ENCODE results near the gene MRC2. TPM values are rescaled to one million over a fixed set of nuclear protein-coding genes. Genes with fewer than 3 reads are reported as not detected.

The MRC2 gene
- total RNA-seq, 1 experiment from 2014 or later, result 34.3 TPM

- H3K27me3 ChIP-seq (replicated peaks; ENCODE audit: insufficient read depth, low read depth, low read length, poor library complexity), result no peaks in the 10 kb centered on the region
- ChIA-PET CTCF (no interaction called here), POLR2A (ENCODE audit: low non-redundant PET) (no interaction called here)
- no TSS peak for BruUV-seq (replicated peaks)
- no peak overlapping the region for H3K4me3 ChIP-seq (ENCODE audit: low read depth, low read length, poor library complexity, severe bottlenecking)
- intact Hi-C loops (cut with micrococcal nuclease; ENCODE audit: unreplicated experiment), result no loop called here
- H3K4me1 ChIP-seq (ENCODE audit: insufficient read depth, low read length, poor library complexity, severe bottlenecking), result no peaks in the 10 kb centered on the region
- TF ChIP-seq CTCF (conservative IDR thresholded peaks at IDR 0.05; ENCODE audit: low read depth, low read length) (no peak), EZH2 (IDR thresholded peaks at IDR 0.05; ENCODE audit: borderline replicate concordance, low read depth, low read length, poor library complexity, severe bottlenecking) (no peak)
- peaks cover 48% of the 10 kb centered on the region for H3K36me3 ChIP-seq (ENCODE audit: insufficient read depth, low read length, poor library complexity, severe bottlenecking)
- H3K27ac ChIP-seq (ENCODE audit: low read depth, low read length, poor library complexity, severe bottlenecking), result no peak overlapping the region
- H3K9me3 ChIP-seq (ENCODE audit: low read depth, low read length, poor library complexity, severe bottlenecking), result no peaks in the 10 kb centered on the region
- no peak for DNase-seq (ENCODE audit: low spot score)
Observed at GRCh38 chr17:62597920-62598319, 29.6 kb upstream of the MRC2 start.

- POLR2A ChIA-PET (ENCODE audit: low non-redundant PET), result no interaction called here
- Histone ChIP-seq H3K27ac (ENCODE audit: low read depth, low read length, poor library complexity, severe bottlenecking) (no peak overlapping the region), H3K36me3 (ENCODE audit: insufficient read depth, low read length, poor library complexity, severe bottlenecking) (peaks cover 48% of the 10 kb centered on the region), H3K4me1 (ENCODE audit: insufficient read depth, low read length, poor library complexity, severe bottlenecking) (no peaks in the 10 kb centered on the region), H3K9me3 (ENCODE audit: low read depth, low read length, poor library complexity, severe bottlenecking) (no peaks in the 10 kb centered on the region), H3K27me3 (replicated peaks; ENCODE audit: insufficient read depth, low read depth, low read length, poor library complexity) (no peaks in the 10 kb centered on the region), H3K4me3 (ENCODE audit: low read depth, low read length, poor library complexity, severe bottlenecking) (no peak overlapping the region)
- BruUV-seq (replicated peaks), result no TSS peak
- CTCF ChIA-PET, result no interaction called here
- DNase-seq (ENCODE audit: low spot score), result no peak
- TF ChIP-seq CTCF (conservative IDR thresholded peaks at IDR 0.05; ENCODE audit: low read depth, low read length), result no peak
- intact Hi-C loops (cut with micrococcal nuclease; ENCODE audit: unreplicated experiment), result no loop called here
Observed at GRCh38 chr17:62599964-62600657, 27.4 kb upstream of the MRC2 start.

- Histone ChIP-seq H3K36me3 (ENCODE audit: insufficient read depth, low read length, poor library complexity, severe bottlenecking) (peaks cover 44% of the 10 kb centered on the region), H3K4me1 (ENCODE audit: insufficient read depth, low read length, poor library complexity, severe bottlenecking) (no peaks in the 10 kb centered on the region), H3K9me3 (ENCODE audit: low read depth, low read length, poor library complexity, severe bottlenecking) (no peaks in the 10 kb centered on the region), H3K4me3 (ENCODE audit: low read depth, low read length, poor library complexity, severe bottlenecking) (no peak overlapping the region), H3K27ac (ENCODE audit: low read depth, low read length, poor library complexity, severe bottlenecking) (no peak overlapping the region), H3K27me3 (replicated peaks; ENCODE audit: insufficient read depth, low read depth, low read length, poor library complexity) (no peaks in the 10 kb centered on the region)
- intact Hi-C loops (cut with micrococcal nuclease; ENCODE audit: unreplicated experiment), result no loop called here
- TF ChIP-seq EZH2 (IDR thresholded peaks at IDR 0.05; ENCODE audit: borderline replicate concordance, low read depth, low read length, poor library complexity, severe bottlenecking) (no peak), CTCF (conservative IDR thresholded peaks at IDR 0.05; ENCODE audit: low read depth, low read length) (no peak)
- no peak for DNase-seq (ENCODE audit: low spot score)
- POLR2A ChIA-PET (ENCODE audit: low non-redundant PET), result no interaction called here
- BruUV-seq (replicated peaks), result no TSS peak
- CTCF ChIA-PET, result no interaction called here
Observed at GRCh38 chr17:62600805-62601204, 26.7 kb upstream of the MRC2 start.
